ENCODE data around the gene NR3C2.

The NR3C2 gene

DNA sequence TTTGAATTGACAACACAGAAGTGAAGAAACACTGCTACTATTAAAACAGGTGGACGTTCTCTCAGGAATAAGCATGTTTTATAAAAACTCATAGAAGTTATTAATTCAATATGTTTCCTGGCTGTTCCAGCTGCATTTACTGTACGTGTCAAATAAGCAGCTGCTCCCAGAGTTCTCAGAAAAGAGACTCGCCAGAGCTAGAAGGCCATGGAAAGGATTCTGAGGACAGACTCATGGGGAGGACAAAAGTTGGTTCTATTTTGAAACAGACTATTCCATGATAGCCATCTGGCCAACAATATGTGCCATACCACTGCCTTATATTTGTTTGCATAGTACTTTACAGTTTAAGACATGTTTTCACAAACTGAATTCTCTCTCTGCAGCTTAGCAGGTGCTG lies 136.5 kb downstream of the NR3C2 start:
- no peak for DNase-seq (ENCODE audit: low spot score)

DNA sequence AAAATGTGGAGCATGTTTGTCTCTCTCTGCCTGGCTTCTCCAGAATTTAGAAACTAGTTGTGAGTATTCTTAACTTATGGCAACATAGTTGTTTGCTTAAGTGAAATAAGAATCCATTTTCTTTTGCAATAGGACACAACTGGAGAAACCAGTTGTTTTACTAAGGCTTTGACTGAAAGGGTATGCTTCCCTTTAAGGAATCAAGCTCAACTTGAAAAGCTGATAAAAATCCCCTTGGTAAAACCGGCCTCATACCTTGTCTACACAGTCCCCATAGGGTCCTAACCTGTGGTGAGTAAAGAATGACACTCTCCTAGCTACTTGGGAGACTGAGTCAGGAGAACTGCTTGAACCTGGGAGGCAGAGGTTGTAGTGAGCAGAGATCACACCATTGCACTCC lies 139.8 kb downstream of the NR3C2 start:
- no peak for DNase-seq (ENCODE audit: low spot score)

DNA sequence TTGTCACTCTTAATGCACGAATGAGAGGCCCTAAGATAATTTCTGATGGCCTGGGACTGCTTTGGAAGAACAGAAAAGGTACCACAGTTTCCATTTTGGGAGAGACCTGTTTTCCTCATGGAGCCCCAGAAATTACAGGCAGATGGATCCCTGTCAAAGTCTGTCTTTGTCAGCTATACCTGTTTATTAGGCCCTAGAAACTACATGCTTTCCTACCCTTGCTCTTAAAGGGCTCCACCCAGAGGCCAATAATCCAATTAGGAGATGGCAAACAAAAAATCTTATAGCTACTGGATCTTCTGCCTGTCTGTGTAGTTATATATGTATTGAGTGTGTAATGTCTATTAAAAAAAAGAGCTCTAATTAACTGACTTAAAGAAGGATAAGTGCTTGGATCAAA lies 141.3 kb downstream of the NR3C2 start:
- DNase-seq (ENCODE audit: low spot score): no peak

DNA sequence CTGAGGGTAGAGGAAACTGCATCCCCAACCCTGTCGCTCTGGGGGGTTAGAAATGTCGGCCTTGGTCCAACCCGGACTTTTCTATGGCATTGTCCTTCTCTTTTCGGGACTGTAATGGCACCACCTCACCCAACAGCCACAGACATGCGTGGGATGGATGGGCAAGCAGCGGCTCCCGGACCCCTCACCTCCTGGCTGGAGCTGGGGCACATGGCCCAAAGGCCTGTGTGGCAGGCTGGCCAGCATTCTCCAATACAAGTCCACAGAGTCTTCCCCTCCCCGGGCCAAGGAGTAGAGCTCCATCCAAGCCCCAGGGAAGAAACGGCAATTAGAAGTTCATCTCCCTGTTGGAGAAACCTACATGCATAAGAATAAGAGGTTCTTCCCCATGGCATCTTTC lies 142.9 kb downstream of the NR3C2 start:
- DNase-seq (ENCODE audit: low spot score): no peak

DNA sequence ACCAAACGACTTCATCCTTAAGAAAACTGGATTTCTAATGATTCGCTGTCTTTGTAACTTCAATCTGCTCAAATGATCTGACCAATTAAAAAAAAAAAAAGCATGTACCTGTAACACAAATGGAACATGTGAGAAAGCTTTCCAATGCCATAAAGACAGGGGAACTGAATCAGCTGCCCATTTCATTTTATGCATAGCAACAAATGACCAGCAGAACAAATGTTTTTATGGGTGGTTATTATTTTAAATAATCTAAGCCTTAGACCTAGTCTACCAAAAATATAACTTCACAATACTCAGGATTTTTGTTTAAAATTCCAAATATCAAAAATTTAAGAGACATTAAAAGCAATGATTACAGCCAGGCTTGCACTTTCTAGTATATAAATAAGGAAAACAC lies 145.7 kb downstream of the NR3C2 start:
- DNase-seq (ENCODE audit: low spot score): no peak

DNA sequence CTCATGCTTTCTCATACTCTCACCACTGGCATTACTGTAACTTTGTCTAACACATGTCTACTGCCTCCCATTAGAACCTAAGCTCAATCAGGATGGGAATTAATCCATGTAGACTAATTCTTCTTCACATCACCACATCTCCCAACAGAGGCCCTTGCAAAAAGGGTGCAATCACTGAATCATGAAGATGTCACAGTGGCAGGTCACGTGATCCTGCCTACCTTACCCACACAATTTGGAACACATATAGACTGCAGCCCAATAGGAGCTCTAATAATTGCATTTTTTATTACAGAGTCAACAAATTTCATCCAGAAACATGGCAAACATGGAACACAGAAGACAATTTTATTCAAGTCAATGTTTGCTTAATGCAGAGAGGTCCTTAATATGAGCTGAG lies 146.6 kb downstream of the NR3C2 start:
- DNase-seq (ENCODE audit: low spot score): no peak

DNA sequence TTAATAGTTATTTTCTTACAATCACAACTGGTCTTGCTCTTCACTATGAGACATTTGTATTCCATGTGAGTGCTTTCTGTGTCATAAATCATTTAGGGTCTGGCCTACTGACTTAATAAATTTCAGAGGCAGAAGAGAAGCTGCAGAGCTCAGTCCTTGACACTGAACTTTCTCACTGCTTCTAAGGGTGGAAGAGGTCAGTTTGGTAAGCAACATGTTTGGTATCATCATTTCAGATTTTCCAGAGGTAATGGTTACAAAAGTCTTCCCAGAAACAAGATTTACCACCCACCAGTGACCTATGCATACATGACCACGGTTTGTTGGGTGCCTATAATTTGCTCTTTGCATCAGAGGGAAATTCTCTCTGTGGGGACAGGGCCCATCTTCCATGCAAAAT lies 148.6 kb downstream of the NR3C2 start:
- DNase-seq (ENCODE audit: low spot score): no peak

DNA sequence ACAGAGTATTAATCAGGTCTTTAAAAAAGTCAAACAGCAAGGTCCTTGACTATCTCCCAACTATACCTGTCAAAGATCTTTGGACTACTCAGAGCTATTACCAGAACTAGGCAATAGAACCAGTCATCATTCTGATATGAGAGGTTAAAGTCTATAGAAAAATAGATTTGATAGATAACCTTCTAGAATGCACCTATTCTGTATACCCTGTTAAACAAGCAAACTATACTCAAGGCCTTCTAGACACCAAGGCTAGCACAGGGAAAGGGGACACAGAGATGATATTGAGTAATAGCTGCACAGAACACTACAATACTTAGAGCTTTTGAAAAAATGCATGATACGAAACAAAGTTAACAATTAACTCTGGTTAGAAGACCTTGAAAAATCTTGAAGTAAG lies 149.5 kb downstream of the NR3C2 start:
- DNase-seq (ENCODE audit: low spot score): no peak

DNA sequence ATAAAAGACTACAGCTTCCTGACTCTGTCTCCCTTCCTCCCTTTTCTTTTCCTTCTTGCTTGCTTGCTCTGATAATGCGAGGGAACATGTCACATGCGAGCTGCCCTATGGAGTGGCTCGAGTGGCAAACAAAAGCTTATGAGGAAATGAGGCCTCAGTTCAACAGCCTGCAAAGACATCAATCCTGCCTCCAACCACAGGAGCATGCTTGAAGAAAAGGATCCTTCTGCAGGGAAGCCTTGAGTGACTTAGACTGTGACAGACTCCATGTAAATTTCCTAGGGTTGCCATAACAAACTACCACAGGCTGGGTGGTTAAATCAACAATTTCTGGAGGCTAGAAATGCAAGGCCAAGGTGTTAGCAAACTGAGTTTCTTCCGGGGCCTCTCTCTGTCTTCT lies 152.5 kb downstream of the NR3C2 start:
- DNase-seq (ENCODE audit: low spot score): no peak

DNA sequence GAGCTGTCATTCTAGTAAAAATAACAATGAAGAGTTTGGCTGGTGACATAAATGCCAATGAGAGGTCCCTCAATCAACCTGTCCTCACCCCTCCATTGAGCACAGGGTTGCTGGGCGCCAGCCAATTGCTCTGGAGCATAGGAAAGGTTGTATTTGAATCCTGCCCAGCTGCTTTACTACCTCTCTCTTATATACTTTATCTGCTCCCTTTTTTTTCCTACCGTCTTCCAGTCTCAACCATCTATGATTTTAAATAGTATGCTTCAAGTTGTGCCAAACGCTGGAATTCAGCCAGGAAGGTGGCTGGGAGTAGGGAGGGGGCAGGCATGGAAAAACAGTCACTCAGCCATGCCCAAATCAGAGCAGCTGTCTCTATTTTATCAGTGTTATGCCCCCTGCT lies 153.8 kb downstream of the NR3C2 start:
- no peak for DNase-seq (ENCODE audit: low spot score)

DNA sequence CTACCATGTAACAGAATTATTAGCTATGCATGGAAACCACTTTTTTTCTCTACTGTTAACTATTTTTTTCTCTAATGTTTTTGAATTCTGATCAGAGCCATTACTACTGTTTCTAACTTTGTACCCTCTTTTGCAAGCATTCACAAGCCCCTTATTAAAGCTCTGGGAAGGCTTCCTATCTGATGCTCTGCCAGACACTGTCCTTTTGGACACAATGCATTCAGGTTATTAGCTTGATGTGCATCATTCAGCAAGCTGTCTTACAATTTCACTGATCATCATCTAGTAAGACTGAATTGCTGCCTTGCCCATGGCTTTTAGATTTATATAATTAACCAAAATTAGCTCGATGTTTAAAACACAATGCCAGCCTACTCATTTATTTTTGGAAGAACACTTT lies 155.1 kb downstream of the NR3C2 start:
- no peak for DNase-seq (ENCODE audit: low spot score)

DNA sequence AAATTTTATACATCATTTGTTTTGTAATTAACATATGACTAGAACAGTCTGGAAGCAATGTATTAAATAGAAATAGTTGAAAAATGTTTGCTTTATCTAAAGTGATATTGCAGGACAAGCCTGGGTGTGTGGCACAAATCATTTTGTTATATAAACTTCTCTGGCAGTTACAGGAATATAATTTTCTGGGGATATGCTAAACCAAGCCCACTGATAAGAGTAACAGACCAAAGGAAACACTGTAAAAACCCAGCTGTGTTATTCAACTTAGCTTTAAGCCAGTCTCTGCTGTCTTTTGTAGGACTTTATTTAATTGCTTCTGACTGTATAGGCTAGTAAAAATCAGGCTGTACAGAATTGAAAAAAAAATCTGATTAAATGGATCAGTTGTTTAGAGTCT lies 156.2 kb downstream of the NR3C2 start:
- DNase-seq (ENCODE audit: low spot score): no peak

DNA sequence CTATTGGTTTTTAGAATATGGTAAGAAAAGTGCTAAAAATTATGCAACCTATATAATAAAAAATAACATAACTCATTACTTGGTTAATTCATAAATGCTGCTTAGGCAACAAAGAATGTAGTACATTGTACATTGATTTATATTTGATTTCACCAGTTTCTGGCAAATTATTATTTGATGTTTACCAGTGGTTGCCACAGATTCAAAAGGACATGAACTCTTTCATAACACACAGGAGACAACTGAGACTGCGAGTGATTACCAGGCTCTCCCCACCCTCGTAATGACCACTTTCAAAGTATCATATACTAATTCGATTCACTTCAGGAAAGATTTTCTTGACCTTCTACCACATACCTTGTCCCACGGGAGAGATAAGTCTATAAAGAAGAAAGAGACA lies 158.5 kb downstream of the NR3C2 start:
- no peak for DNase-seq (ENCODE audit: low spot score)

DNA sequence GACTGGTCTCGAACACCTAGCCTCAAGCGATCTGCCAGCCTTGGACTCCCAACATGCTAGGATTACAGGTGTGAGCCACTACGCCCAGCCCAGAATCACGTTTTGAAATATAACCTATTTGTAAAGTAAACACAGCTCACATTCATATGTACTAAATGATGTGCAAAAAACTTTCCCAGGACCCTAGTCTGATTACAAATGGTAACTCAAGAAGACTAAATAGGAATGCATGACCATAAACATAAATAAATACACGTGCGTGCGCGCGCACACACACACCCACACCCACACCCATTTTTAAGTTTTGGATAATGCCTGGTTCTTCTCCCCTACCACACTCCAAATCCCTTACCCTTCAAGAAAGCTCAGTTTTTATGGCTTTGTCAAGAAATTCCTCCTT lies 163.9 kb downstream of the NR3C2 start:
- no peak for DNase-seq (ENCODE audit: low spot score)

DNA sequence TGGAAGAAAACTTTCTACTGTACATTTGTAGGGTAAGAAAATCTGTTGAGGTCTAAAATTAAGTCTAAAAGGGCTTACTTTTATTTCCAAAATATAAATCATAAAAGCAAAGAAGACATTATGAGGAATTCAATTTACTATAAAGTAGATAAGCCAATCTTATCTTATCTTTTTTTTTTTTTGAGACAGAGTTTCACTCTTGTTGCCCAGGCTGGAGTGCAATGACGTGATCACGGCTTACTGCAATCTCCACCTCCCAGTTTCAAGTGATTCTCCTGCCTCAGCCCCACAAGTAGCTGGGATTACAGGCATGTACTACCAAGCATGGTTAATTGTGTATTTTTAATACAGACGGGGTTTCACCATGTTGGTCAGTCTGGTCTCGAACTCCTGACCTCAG lies 166.9 kb downstream of the NR3C2 start:
- DNase-seq (ENCODE audit: low spot score): no peak

DNA sequence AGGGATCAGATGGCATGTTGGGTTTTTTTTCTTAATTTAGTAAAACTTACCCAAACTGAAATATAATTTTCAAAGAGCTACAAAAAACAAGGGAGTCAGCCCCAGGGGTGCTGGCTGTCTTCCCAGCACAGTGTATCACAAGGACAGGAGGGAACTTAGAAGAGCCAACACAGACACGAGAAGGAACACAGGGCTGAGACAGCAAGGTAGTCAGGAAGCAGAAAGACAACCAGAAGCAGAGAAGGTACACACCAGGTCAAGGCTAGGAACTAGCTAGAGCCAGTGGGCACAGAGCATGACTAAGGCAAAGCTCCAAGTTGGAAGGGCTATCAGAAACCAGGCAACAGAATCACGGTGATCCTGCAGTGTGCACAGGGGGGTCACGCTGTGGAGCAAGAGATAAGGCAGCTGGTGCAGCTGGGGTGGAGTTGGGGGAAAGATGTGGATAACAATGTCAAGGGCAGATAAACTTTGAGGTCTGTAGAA lies 168.7 kb downstream of the NR3C2 start:
- DNase-seq (ENCODE audit: low spot score): no peak

DNA sequence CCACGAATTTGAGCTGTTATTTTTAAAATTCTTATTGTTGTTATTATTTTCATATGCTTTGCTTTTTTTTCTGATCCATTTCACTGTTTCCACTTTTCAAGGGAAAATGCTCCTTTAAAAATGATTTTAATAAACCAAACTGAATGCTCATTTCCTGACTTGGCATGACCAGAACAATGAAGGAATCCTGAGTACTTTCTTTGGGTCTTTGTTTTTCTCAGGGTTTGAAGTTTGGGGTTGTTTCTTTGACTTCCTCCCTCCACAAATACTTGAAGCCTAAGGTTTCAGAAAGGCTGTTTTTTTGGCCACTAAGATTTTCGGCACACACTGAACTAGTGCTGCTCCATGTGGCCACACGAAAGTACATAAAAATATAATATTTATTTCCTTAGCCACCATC lies 171.0 kb downstream of the NR3C2 start:
- no peak for DNase-seq (ENCODE audit: low spot score)

DNA sequence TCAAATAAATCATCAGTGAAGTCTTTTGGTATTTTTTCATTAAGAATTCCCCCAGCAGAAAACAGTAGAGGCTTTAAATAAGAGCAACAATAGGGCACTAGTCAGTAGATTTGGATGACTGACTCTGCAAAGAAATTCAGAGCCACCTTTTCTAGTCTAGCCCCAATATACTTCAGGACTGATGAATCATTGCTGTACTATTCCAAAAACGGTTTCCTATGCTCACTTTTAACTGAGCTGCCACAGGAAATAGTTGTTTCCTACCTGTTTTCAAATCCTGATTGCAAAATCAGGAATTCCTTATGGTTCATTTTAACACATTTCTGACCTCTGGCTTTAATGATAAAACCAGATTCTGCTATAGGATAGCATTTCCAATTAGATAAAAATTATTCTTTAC lies 171.6 kb downstream of the NR3C2 start:
- DNase-seq (ENCODE audit: low spot score): no peak

DNA sequence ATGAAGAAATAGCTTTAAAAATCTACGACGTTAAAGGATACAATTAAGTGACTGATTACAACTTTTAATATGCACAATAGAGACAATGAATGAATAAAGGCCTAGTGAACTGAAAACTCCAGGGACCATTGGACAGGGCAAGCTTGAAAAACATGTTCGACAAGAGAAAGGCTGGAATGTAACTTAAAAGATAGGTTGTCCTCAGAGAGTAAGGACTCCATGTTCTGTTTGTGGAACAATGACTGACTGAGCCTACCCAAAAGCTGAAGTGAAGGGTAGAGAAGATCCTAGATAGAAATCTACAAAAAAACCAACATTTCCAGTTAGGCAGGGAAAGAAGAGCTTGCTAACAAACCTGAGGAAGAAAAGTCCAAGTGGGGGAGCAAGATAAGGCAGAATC lies 173.4 kb downstream of the NR3C2 start:
- no peak for DNase-seq (ENCODE audit: low spot score)

DNA sequence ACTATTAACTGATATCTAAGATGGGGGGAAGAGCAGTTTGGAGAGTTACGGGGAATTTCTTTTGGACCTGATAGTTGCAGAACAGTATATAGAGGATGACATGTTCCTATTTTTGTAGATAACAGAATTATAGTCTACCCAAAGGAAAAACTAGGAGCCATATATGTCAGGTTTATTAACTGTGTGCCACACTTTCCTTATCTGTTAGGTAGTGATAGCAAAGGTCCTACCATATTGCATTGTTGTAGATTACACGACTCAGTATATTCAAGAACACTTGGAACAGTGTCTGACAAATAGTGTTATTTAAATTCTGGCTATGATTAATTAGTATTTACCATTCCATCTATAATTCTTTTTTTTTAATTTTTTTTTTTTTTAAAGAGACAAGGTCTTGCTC lies 175.3 kb downstream of the NR3C2 start:
- no peak for DNase-seq (ENCODE audit: low spot score)

DNA sequence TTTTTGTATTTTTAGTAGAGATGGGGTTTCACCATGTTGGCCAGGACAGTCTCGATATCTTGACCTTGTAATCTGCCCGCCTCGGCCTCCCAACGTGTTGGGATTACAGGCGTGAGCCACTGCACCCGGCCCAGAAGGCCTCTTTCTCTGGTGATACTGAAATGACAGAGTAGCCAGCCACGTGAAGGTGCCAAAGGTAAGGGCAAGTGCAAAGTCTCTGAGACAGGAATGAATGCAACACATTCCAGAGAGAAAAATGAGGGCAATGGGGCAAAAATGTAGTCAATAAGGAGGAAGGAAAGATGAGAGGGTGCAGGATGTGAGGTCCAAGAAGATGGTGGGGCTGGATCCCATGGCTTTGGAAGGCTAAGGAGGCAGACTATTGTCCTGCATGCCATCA lies 176.0 kb downstream of the NR3C2 start:
- no peak for DNase-seq (ENCODE audit: low spot score)

DNA sequence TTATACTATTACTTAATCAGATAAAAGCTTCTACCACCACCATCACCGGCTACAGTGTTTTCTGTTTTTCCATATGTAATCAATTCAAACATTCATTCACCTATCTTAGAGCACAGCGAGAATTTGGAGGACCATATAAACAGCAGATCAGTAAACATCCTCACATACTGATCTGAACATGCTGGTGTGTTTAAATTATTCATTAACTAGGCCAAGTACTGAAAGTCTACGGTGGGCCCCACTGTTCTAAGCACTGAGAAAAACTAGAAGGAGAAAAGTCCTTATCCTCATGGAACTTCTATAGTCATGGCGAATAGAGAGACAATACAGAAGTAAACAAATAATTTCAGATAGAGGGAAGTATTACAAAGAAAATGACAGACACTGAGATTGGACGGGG lies 176.6 kb downstream of the NR3C2 start:
- DNase-seq (ENCODE audit: low spot score): no peak

DNA sequence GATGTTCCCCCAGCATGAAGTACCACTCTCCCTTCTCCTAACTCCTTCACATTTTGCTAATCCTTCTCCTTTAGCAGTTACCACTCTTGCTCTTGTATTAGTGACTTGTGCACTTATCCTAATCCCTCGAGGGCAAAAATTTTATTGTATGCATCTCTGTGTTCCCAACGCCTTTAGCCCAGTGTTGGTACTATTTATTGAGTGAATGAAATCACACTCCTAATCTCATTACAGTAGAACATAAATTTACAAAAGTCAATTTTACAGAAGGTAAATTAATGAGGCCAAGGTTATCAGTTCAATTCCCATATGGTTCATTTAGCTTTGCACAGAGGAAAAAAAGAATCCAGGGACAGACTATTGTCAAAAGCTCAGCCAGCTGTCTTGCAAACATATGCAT lies 178.4 kb downstream of the NR3C2 start:
- DNase-seq (ENCODE audit: low spot score): no peak

DNA sequence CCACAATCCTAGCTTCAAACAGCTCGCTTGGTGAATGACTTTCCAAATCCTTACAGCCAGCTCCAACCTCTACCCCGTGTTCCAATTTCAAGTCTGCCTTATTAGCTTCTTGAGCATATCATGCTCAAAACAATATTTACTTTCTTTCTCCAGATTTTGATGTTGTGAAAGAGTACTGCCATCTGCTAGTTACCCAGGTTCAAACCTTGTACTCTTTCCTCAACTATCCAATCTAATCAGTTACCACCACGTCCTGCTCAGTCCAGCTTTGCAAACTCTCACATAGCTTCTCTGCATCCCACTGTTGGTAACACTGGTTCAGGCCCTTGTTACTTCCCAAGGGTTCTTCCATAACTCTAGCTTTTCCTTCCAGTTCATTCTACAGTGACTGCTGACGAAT lies 179.1 kb downstream of the NR3C2 start:
- DNase-seq (ENCODE audit: low spot score): no peak

DNA sequence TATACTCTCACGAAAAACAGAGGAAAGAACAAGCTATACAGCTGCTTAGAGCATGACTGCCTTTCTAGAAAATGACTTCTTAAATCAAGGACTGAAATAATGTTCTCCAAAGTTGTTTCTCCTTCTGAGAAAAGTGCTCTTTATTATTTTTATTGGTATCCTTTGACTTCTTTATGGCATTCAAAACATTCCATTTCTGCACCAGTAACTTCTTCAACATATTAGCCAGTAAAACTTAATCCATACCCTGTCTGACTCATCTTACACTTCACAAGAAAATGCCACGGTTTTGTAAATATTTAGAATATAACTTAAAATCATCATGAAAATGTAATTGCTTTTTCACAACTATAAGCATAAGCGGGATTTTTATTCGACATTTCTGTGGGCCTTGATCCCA lies 180.4 kb downstream of the NR3C2 start:
- DNase-seq (ENCODE audit: low spot score): no peak

All from HuH-7.5 (cell line).